HG02852 (cell line): Measurements from ENCODE around the gene ATP10B.
A peak's percentile ranks its signal among the peaks of the same experiment; 100 is the strongest.
"Not testable (repeated sequence)": the region's sequence is repeated elsewhere in the genome, so short reads cannot be mapped to it uniquely, and the experiment has no call there.

ENCODE experiments used
- ATAC-seq: cut with Tn5 transposase; IDR thresholded peaks from one replicate; pipeline ENCODE4 v1.9.1; 2021; ENCODE audit warnings: mild to moderate bottlenecking, moderate library complexity; ENCODE audit not compliant: unreplicated experiment

ATP10B gene

GRCh38 chr5:160852049-160852448, at the start of gene ATP10B:
TSS of gene ATP10B (minus strand) at chr5:160852211. CDS start at chr5:160688074, 164,137 bp downstream.
- ATAC-seq: no peak

- ATAC-seq: no peak
Observed at GRCh38 chr5:160901656-160902055, 49.6 kb upstream of the ATP10B start.

GRCh38 chr5:160899735-160900134, 47.7 kb upstream of the ATP10B start:
- ATAC-seq: no peak

- ATAC-seq: not testable (repeated sequence)
Observed at GRCh38 chr5:160893180-160893964, 41.4 kb upstream of the ATP10B start.

GRCh38 chr5:160887780-160888179, 35.8 kb upstream of the ATP10B start:
- ATAC-seq: no peak

GRCh38 chr5:160873560-160874200, 21.7 kb upstream of the ATP10B start:
- ATAC-seq: not testable (repeated sequence)

- ATAC-seq: no peak
Observed at GRCh38 chr5:160869989-160870521, 18.0 kb upstream of the ATP10B start.

- no peak for ATAC-seq
Observed at GRCh38 chr5:160867976-160868375, 16.0 kb upstream of the ATP10B start.

- no peak for ATAC-seq
Observed at GRCh38 chr5:160851451-160851850, 560 bp downstream of the ATP10B start.

GRCh38 chr5:160850421-160850820, 1.6 kb downstream of the ATP10B start:
- ATAC-seq: no peak

GRCh38 chr5:160847526-160848085, 4.4 kb downstream of the ATP10B start:
- no peak for ATAC-seq

GRCh38 chr5:160846642-160847041, 5.4 kb downstream of the ATP10B start:
- ATAC-seq: no peak

GRCh38 chr5:160844177-160844576, 7.8 kb downstream of the ATP10B start:
- ATAC-seq: no peak

GRCh38 chr5:160843240-160843639, 8.8 kb downstream of the ATP10B start:
- ATAC-seq: peak; percentile 92

GRCh38 chr5:160837749-160838593, 14.0 kb downstream of the ATP10B start:
- ATAC-seq: no peak

GRCh38 chr5:160837211-160837610, 14.8 kb downstream of the ATP10B start:
- ATAC-seq: no peak

- ATAC-seq: no peak
Observed at GRCh38 chr5:160835818-160836528, 16.0 kb downstream of the ATP10B start.

GRCh38 chr5:160835376-160835775, 16.6 kb downstream of the ATP10B start:
- ATAC-seq: no peak

GRCh38 chr5:160833806-160834205, 18.2 kb downstream of the ATP10B start:
- ATAC-seq: no peak

- ATAC-seq: no peak
Observed at GRCh38 chr5:160831801-160832200, 20.2 kb downstream of the ATP10B start.
